Effector memory CD4-positive, alpha-beta T cell (primary cell): ENCODE measurements around the gene IMP4.

Experiments used
- DNase-seq, 3 donors: peaks; one replicate each; pipeline ENCODE4 v3.0.0-alpha.2; 2020
- H3K27ac ChIP-seq: 2 replicates; pipeline ENCODE4 v1.7.0; 2013; ENCODE audit warnings: mild to moderate bottlenecking, low read length, moderate library complexity; ENCODE audit not compliant: insufficient read depth, poor library complexity, severe bottlenecking
- H3K27me3 ChIP-seq: replicated peaks from 2 replicates; pipeline ENCODE4 v1.7.0; 2013; ENCODE audit warnings: mild to moderate bottlenecking, low read length; ENCODE audit not compliant: insufficient read depth, control insufficient read depth, poor library complexity, severe bottlenecking
- H3K36me3 ChIP-seq: 2 replicates; pipeline ENCODE4 v1.7.0; 2013; ENCODE audit warnings: mild to moderate bottlenecking, low read length, moderate library complexity; ENCODE audit not compliant: control insufficient read depth, insufficient read depth
- H3K4me1 ChIP-seq: 2 replicates; pipeline ENCODE4 v1.7.0; 2013; ENCODE audit warnings: low read length, mild to moderate bottlenecking; ENCODE audit not compliant: control insufficient read depth, insufficient read depth, poor library complexity, severe bottlenecking
- H3K4me3 ChIP-seq: 2 replicates; pipeline ENCODE4 v1.7.0; 2013; ENCODE audit warnings: low read length, low read depth, mild to moderate bottlenecking; ENCODE audit not compliant: insufficient read depth, poor library complexity, severe bottlenecking
- H3K9me3 ChIP-seq: 2 replicates; pipeline ENCODE4 v1.7.0; 2013; ENCODE audit warnings: mild to moderate bottlenecking, low read length, moderate library complexity; ENCODE audit not compliant: control insufficient read depth
- total RNA-seq, 3 donors: gene quantifications; one replicate each; lab custom pipeline; 2026; lab: John Stamatoyannopoulos, UW

Gene IMP4, protein sequence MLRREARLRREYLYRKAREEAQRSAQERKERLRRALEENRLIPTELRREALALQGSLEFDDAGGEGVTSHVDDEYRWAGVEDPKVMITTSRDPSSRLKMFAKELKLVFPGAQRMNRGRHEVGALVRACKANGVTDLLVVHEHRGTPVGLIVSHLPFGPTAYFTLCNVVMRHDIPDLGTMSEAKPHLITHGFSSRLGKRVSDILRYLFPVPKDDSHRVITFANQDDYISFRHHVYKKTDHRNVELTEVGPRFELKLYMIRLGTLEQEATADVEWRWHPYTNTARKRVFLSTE
- 41.0 to 55.8 (median 50.0) reads per million in 3 donors for total RNA-seq

DNA sequence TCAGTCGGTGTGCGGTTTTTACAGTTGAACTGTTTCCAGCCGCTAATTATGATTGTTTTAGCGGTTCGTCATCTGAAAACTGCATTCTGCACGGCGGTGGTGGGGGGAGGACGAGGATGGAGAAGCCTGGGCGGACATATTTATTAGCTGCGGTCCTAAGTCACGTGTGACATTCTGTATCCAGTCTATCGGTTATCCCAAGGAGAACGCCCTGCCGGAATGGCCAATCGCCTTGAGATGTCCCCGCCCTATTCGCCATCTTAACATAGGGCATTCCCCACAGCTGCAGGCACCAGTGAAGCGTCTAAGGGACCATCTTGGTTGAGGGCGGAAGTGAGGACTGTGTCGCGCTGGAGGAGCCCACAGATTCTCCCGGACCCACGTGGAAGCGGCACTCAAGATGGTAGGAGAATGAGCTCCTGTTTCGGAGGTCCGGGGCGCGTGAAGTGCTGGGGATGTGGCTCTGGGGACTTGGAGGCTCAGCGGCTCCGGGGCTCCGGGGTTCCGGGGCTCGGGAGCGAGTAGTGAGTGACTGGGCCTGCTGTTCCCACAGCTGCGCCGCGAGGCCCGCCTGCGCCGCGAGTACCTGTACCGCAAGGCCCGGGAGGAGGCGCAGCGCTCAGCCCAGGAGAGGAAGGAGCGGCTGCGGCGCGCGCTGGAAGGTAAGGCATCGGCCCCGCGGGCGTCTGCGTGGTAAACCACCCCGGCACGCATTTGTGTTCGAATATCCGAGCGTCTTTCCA is at the start of gene IMP4:
IMP4 (plus strand) TSS at position 365 of the 743 bp plus-strand sequence; CDS start at position 401, 36 bp downstream.
- Histone ChIP-seq H3K4me3 (peak within 1 kb of the TSS; percentile 82), H3K9me3 (no peaks in the 10 kb centered on the region), H3K36me3 (peaks cover 49% of the 10 kb centered on the region)

DNA sequence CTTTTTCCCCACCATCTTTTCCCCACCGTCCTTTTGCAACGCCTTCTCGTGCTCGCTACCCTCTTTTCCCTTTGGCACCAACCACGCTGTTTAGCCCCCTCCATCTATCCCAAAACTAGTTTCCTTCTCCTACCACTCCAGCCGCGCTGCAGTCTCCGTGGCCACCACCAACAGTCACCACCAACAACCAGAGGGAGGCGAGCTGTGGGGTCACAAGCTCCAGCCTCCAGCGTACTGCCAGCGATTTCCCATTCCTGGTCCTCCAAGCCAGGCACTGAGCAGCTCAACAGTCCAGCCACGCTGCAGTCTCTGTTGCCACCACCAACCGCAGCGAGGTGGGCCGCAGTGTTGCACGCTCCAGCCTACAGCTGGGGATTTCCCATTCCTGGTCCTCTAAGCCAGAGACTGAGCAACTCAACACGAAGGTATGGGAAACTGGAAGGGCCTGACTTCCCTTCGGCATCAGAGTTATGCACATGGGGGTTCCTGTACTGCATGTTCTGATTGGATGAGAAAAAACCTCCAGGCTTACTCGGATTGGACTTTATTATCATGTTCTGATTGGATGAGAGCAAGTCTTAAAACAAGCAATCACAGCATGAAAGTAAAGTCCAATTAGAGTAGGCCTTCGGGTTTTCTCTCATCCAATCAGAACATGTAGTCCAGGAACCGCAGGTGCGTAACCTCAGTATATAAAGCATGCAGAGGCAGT is 42.3 kb upstream of the IMP4 start:
- no peaks in the 10 kb centered on the region for H3K9me3 ChIP-seq
- no peaks in the 10 kb centered on the region for H3K36me3 ChIP-seq

More for the DNA sequence above, at the start of gene IMP4:
- Histone ChIP-seq H3K27me3 (no peaks in the 10 kb centered on the region), H3K4me1 (peaks cover 7% of the 10 kb centered on the region), H3K27ac (peak within 1 kb of the TSS; percentile 95)
- peak; percentile 90 to 97 (median 96) for DNase-seq

DNA sequence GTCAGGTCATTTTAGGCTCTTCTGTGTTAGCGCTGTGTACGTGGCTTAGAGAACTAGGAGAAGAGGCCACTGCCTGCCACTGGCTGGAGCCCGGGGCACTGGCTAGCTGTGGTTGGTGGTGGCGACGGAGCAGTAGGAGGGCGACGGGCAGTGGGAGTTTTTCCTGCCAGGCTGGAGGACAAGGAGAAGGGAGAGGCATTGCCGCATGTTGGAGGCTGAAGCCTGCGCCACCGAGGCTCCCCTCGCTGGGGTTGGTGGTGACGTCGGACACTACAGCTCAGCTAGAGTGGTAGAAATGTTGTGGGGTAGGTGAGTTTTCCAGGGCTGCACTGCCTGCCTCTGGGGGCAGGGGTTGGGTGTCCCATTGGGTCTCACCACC is 41.7 kb upstream of the IMP4 start:
- Histone ChIP-seq H3K27me3 (no peaks in the 10 kb centered on the region), H3K4me3 (no peak overlapping the region), H3K9me3 (no peaks in the 10 kb centered on the region), H3K36me3 (no peaks in the 10 kb centered on the region), H3K27ac (no peak overlapping the region), H3K4me1 (no peaks in the 10 kb centered on the region)
- DNase-seq = no peak

More for the DNA sequence above, 42.3 kb upstream of the IMP4 start:
- no peaks in the 10 kb centered on the region for H3K4me1 ChIP-seq
- no peaks in the 10 kb centered on the region for H3K27me3 ChIP-seq
- H3K4me3 ChIP-seq = no peak overlapping the region
- DNase-seq = no peak
- no peak overlapping the region for H3K27ac ChIP-seq

DNA sequence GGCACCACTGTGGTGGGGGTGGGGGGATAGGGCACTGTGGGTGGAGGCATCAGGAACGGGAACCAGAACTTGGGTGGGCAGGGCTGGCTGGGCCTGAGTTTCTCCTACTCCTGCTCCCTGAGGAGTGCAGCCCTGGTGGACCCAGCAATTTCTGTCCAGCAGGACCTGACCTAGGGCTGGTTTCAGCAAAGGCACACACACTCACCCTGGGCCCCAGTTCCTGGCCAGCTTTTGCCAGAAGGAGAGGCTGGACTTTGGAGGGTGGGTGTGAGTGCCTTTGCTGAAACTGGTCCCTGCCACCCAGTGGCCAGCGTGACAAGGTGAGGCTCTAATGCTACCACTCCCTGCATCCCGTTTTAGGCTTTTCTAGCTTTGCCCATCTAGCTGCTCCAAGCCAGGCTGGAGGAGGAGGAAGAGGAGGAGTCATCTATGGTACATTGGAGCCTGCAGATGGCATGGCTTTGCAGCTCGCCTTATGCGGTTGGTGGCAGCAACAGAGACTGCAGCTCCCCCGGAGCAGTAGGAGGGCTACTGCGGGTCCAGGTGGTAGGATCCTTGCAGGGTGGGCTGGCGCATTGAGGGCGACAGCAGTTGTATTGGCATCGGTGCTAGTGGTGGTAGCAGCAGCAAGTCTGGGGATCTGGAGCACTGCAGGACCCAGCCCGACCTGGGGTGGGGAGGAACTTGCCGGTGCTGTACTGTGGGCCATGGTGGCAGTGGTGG is 40.4 kb upstream of the IMP4 start:
- Histone ChIP-seq H3K4me3 (no peak overlapping the region), H3K4me1 (no peaks in the 10 kb centered on the region)
- no peak for DNase-seq

DNA sequence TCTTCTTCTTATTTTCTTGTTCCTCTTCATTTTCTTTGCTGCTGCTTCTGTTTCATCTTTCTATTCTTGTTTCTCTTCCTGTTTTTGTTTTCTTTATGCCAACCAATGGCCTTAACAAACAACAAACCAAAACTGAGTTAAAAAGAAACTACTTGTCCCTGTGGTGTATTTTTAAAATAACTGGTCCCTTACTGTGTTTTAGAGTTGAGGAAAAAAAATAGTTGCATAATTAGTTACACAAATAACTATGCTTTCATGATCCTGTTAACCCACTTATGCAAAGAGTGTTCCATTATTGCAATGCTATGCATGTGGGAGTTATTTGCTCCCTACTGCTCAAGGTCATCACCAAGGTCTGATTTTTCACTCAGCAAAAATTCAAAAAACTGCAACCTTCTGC is 39.5 kb upstream of the IMP4 start:
- H3K36me3 ChIP-seq = no peaks in the 10 kb centered on the region
- no peaks in the 10 kb centered on the region for H3K27me3 ChIP-seq
- no peak for DNase-seq
- H3K4me3 ChIP-seq = no peak overlapping the region
- no peaks in the 10 kb centered on the region for H3K4me1 ChIP-seq
- H3K27ac ChIP-seq = no peak overlapping the region
- no peaks in the 10 kb centered on the region for H3K9me3 ChIP-seq

More for the DNA sequence above, 40.4 kb upstream of the IMP4 start:
- H3K9me3 ChIP-seq = no peaks in the 10 kb centered on the region
- no peaks in the 10 kb centered on the region for H3K27me3 ChIP-seq
- no peaks in the 10 kb centered on the region for H3K36me3 ChIP-seq
- no peak overlapping the region for H3K27ac ChIP-seq

DNA sequence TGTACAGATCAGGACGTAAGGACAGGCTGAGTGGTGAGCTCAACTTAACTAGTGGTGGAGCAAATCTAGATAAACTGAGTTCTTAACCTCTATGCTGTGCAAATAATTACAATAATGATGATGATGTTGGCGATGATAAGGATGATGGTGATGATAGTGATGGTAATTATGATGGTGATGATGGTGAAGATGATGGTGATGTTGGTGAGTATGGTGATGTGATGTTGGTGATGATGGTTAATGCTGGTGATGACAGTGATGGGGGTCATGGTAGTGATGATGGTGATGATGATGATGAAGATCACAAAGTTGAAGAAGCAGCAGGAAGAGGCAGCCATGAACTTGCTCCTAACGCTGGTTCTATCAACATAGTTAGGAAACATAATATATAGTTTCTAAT is 38.0 kb upstream of the IMP4 start:
- no peaks in the 10 kb centered on the region for H3K36me3 ChIP-seq
- H3K9me3 ChIP-seq = no peaks in the 10 kb centered on the region
- H3K4me1 ChIP-seq = no peaks in the 10 kb centered on the region
- no peaks in the 10 kb centered on the region for H3K27me3 ChIP-seq
- no peak overlapping the region for H3K27ac ChIP-seq
- no peak for DNase-seq
- no peak overlapping the region for H3K4me3 ChIP-seq

DNA sequence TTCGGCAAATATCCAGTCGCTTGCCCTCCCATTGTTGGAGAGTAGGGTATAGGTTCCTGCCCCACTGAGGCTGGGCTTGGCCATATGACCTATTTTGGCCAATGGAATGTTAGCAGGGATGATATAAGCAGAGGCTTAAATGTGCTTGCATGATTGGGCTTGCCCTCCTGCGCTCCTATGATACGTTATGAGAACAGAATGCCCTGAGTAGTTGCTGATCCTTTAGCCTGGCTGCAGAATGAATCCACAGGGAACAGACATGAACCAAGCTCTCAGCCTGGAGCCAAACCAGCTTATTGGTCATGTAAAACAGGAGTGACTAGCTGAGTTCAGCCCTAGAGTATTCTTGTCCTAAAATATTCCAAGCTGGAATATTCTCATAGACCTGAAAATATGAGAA is 34.8 kb upstream of the IMP4 start:
- no peak overlapping the region for H3K27ac ChIP-seq
- no peak overlapping the region for H3K4me3 ChIP-seq
- H3K4me1 ChIP-seq = no peaks in the 10 kb centered on the region
- no peaks in the 10 kb centered on the region for H3K27me3 ChIP-seq
- no peaks in the 10 kb centered on the region for H3K36me3 ChIP-seq
- no peaks in the 10 kb centered on the region for H3K9me3 ChIP-seq
- no peak for DNase-seq

DNA sequence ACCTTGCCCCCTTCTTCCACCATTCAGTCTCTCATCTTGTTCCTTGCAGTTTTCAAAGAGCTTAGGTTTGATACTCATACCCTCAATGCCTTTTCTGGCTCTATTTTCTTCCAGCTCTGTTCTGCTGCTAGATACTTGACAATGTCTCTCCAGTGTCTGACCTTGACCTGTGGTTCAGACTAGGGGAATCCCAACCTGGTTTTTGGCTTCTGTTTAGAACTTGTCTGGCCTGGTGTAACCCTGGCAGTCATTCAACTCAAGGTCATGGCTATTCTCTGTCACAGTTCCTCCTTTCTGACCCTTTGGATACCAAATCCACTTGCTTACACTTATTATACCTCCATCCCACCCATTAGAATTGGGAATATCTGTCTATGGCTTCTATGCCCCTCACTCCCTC is 31.8 kb upstream of the IMP4 start:
- no peaks in the 10 kb centered on the region for H3K27me3 ChIP-seq
- H3K4me3 ChIP-seq = no peak overlapping the region
- DNase-seq = no peak
- no peaks in the 10 kb centered on the region for H3K36me3 ChIP-seq
- H3K4me1 ChIP-seq = no peaks in the 10 kb centered on the region
- no peaks in the 10 kb centered on the region for H3K9me3 ChIP-seq
- no peak overlapping the region for H3K27ac ChIP-seq

DNA sequence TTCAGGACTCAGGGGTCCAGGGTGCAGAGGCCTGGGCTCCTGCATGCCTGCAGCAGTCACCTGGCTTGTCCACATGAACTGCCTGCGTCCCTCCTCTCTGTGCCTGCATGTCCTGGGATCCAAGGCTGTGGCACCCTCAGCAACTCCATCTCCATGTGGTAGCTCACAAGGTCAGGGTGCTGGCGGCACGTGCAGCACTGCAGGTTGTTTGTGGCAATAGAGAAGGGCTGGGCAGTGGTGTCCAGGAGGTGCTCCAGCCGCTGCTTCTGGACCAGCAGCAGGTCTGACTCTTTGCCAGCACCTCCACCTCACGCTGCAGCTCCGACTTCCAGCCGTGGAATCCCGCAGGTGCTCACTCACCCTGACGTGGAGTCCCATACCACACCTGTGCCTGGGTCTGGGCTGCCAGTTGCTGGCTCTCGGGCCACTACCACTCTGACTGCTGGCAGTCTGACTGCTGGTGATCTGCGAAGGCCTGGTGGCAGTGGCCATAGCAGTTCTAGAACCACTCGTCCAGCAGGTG is 28.8 kb upstream of the IMP4 start:
- no peak overlapping the region for H3K27ac ChIP-seq
- DNase-seq = no peak
- H3K9me3 ChIP-seq = no peaks in the 10 kb centered on the region
- H3K27me3 ChIP-seq = no peaks in the 10 kb centered on the region
- no peaks in the 10 kb centered on the region for H3K36me3 ChIP-seq
- H3K4me3 ChIP-seq = no peak overlapping the region
- no peaks in the 10 kb centered on the region for H3K4me1 ChIP-seq
